ENCODE results near the gene ROCK2. TPM values are rescaled to one million over a fixed set of nuclear protein-coding genes. Genes with fewer than 3 reads are reported as not detected.

The ROCK2 gene
- total and polyA plus RNA-seq, 2 of the 13 experiments (the other 11 are each of a cell fraction or from before 2014, with no cell fraction given), result 38.1 to 119 TPM

- TF ChIP-seq ZFP91 (CRISPR knock-in tag; IDR thresholded peaks at IDR 0.05; ENCODE audit: borderline replicate concordance) (peak; percentile 64), ATF3 (CRISPR knock-in tag; IDR thresholded peaks at IDR 0.05) (peak; percentile 91), ZNF251 (CRISPR knock-in tag; IDR thresholded peaks at IDR 0.05) (no peak), MLXIP (CRISPR knock-in tag; IDR thresholded peaks at IDR 0.05; ENCODE audit: borderline replicate concordance) (peak; percentile 98), MAF1 (CRISPR knock-in tag; IDR thresholded peaks at IDR 0.05; ENCODE audit: borderline replicate concordance) (peak; percentile 58; the same call in 1 of the 2 replicates), CTCF (CRISPR knock-in tag; IDR thresholded peaks at IDR 0.05) (peak; percentile 18; the same call in 1 of the 2 replicates), NFIC (IDR thresholded peaks at IDR 0.05; ENCODE audit: low read length) (peak; percentile 96), KMT2B (CRISPR knock-in tag; IDR thresholded peaks at IDR 0.05) (peak; percentile 85; the same call in 1 of the 2 replicates), ZNF687 (CRISPR knock-in tag; IDR thresholded peaks at IDR 0.05) (peak; percentile 30; the same call in 1 of the 2 replicates), LRRFIP1 (CRISPR knock-in tag; conservative IDR thresholded peaks at IDR 0.05) (no peak; the same call in 1 of the 2 replicates), ZNF629 (CRISPR knock-in tag; conservative IDR thresholded peaks at IDR 0.05) (peak; percentile 68; the same call in 1 of the 2 replicates), NCOA5 (CRISPR knock-in tag; IDR thresholded peaks at IDR 0.05) (no peak), HNRNPH1 (optimal IDR thresholded peaks at IDR 0.05; ENCODE audit: low read depth, low read length) (peak; percentile 58)
Measured at GRCh38 chr2:11354363-11355154, 10.1 kb upstream of the ROCK2 start (continued).

Data from HepG2 (cell line).